ENCODE measurements around the gene MSTN.
"Not testable (repeated sequence)": the region's sequence is repeated elsewhere in the genome, so short reads cannot be mapped to it uniquely, and the experiment has no call there.

The MSTN gene

DNA sequence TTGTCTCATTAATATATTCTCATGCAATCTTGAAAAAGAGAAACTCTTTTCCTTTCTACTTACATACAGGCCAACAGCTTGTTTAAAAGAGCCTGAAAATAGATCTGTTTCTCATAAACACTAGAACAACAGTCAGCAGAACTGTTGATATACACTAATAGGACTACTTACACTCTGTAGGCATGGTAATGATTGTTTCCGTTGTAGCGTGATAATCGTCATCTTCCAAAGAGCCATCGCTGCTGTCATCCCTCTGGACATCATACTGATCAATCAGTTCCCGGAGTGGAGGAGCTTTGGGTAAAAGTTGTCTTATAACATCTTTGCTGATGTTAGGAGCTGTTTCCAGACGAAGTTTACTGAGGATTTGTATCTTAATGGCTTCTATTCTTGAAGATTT is 476 bp downstream of the MSTN start:
- no peak for DNase-seq

DNA sequence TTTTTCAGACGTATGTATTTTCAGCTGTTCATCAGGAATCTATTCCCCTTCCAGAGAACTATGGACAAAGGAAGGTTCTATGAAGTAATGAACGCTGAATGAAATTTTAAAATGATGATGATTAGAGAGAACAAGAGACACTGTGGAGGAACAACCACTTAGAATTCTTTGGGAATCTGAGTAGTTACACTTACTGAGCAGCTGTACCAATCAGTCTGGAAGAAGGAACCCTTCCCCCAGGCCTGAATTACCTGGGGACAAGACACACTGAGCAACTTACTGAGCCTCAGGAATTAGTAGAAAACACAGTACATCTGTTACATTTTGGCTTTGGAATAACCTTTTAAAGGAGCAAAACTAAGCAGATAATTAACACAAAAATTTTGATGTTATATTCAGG is 1.9 kb downstream of the MSTN start:
- no peak for DNase-seq

- DNase-seq: no peak
Measured at GRCh38 chr2:190060019-190060418, 2.5 kb downstream of the MSTN start.

- no peak for DNase-seq
Measured at GRCh38 chr2:190053426-190053825, 9.1 kb downstream of the MSTN start.

GRCh38 chr2:190052307-190052706 is 10.2 kb downstream of the MSTN start:
- no peak for DNase-seq

DNA sequence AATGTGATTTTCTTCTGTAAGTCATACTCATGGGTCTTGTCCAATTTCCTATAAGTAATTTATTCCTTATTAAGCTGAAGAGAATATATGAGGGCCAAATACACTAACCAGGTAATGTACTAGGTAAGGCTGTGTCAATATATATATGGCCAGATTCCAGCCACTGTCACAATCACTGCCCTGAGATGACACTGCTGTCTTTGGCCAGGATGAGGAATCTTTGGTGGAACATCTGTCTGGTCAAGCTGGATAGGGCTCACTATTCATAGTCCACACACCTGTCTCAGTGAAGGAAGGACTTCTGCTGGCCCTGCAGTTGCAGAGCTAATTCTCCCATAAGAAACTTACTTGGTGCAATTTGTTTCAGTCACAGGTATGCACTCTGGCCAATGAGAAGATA is 11.3 kb downstream of the MSTN start:
- no peak for DNase-seq

- DNase-seq: no peak
Measured at GRCh38 chr2:190050001-190050400, 12.5 kb downstream of the MSTN start.

- DNase-seq: no peak
Measured at GRCh38 chr2:190044866-190045265, 17.7 kb downstream of the MSTN start.

DNA sequence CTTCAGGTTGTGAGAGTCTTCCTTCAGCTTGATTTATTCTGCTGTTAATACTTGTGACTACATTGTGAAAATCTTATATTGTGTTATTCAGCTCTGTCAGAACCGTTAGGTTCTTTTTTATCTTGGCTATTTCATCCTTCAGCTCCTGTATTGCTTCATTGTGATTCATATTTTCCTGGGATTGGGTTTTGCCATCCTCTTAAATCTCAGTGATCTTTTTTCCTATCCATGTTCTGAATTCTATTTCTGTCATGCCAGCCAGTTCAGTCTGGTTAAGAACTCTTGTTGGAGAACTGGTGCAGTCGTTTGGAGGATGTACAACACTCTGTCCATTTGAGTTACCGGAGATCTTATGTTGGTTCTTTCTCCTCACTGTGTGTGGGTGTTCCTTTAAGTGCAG is 19.1 kb downstream of the MSTN start:
- no peak for DNase-seq

GRCh38 chr2:190036071-190036470 is 26.5 kb downstream of the MSTN start:
- no peak for DNase-seq

DNA sequence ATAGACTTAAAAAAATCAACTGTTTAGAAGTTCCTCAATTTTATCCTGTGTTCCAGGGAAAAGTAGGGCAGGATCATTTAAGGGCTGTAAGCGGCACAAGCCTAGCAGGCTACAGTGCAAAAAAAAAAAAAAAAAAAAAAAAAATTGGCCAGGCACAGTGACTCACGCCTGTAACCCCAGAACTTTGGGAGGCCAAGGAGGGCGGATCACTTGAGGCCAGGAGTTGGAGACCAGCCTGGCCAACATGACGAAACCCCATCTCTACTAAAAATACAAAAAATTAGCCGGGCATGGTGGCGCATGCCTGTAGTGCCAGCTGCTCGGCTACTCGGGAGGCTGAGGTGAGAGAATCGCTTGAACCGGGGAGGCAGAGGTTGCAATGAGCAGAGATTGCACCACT is 28.1 kb downstream of the MSTN start:
- DNase-seq: not testable (repeated sequence)

DNA sequence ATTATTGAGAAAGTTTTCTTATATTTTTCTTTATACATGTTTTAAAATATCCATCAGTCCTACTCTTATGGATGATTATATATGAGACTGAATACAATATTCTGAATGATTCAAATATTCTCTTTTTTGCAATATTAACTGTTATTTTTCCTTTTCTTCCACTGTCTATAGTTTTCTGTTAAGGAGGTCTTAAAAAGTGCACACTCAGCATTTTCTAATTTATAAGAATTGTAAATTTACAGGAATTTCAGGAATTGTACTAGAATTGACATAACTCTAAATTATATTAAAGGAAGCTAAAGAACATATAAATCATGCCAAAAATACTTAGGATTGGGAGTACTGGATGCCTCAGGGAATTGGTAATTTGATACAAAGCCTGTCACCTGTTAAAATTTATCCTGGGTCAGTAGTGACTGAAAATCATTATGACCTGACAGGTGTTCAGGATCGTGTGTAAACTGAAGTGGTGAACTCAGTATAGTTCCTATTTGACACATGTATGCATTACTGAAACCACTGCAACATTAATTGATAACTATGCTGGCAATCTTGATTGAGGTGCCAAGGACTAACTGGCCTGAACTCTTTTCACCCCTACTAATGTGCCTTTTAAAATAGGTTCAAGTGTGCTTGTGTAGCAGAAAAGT is 30.4 kb downstream of the MSTN start:
- no peak for DNase-seq

DNA sequence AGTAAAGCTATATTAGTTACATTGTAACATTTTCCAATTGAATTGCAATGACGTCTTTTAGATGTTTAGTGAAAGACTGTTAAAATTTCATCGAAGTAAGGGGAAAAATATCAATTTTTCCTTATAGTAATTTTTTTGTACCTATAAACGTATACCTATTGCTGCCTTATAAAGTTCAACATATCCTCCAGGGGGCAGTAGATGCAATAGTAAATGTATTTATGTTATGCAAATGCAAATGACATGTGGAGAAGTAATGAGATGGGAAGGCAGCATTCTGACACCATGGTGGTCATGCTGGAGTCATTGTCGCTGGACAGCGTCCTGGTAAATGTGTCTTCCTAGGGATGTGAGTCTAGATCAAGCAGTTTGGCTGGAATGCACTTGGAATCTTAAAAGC is 38.7 kb downstream of the MSTN start:
- peak; percentile 17 for DNase-seq

GRCh38 chr2:190020720-190021119 is 41.8 kb downstream of the MSTN start:
- no peak for DNase-seq

- DNase-seq: no peak
Measured at GRCh38 chr2:190017837-190018236, 44.7 kb downstream of the MSTN start.

GRCh38 chr2:190015969-190016368 is 46.6 kb downstream of the MSTN start:
- not testable (repeated sequence) for DNase-seq

All from NCI-H2227 treated with DMSO at 0.1 percent for 48 hours (cell line).